Uterus (tissue), 4 donors: ENCODE data around the gene SASH1. TPM values are rescaled to one million over a fixed set of nuclear protein-coding genes. Genes with fewer than 3 reads are reported as not detected.

Experiments used
- DNase-seq, 2 donors: peaks; one replicate each; pipeline ENCODE4 v3.0.0-alpha.2; 2019 to 2020
- H3K27ac ChIP-seq, 2 donors: fragments of 200-600 bp; sonication (generic); 1 replicate in 1 of 2; 2 replicates in 1 of 2; pipeline ENCODE4 v1.5.1; 2016 to 2018
- H3K27me3 ChIP-seq, 2 donors: fragments of 200-600 bp; sonication (generic); one replicate each; pipeline ENCODE4 v1.5.1; 2018 to 2019; ENCODE audit warnings: control low read depth in 1 of 2
- H3K36me3 ChIP-seq, 2 donors: fragments of 200-600 bp; sonication (generic); one replicate each; pipeline ENCODE4 v1.5.1; 2019; ENCODE audit warnings: control low read depth in 1 of 2
- H3K4me1 ChIP-seq, 2 donors: fragments of 200-600 bp; sonication (generic); one replicate each; pipeline ENCODE4 v1.5.1; 2018 to 2019; ENCODE audit warnings: control low read depth in 1 of 2
- H3K4me3 ChIP-seq, 2 donors: fragments of 200-600 bp; sonication (generic); 1 replicate in 1 of 2; 2 replicates in 1 of 2; pipeline ENCODE4 v1.5.1; 2018 to 2019; ENCODE audit warnings: mild to moderate bottlenecking in 1 of 2
- H3K9me3 ChIP-seq, 2 donors: fragments of 200-600 bp; sonication (generic); one replicate each; pipeline ENCODE4 v1.5.1; 2019; ENCODE audit warnings: control low read depth in 1 of 2
- POLR2A ChIP-seq, 2 donors: fragments of 450-650 bp; IDR thresholded peaks; one replicate each; pipeline ENCODE4 v1.6.1; 2016; ENCODE audit warnings: antibody characterized with exemption in 2 of 2, mild to moderate bottlenecking in 1 of 2, moderate library complexity in 1 of 2
- intact Hi-C: fragments of 100-400 bp; cut with DNase I; formaldehyde crosslinking; loops from one replicate; pipeline ENCODE4 v1.15.1; 2023; ENCODE audit warnings: low total_unique reads
- total RNA-seq, 4 donors: library from RNA; depleted of rRNA in 3 of 4; stranded (reverse); fragments of >200 nt in 3 of 4; gene quantifications; one replicate each; pipeline versions ENCODE4 v1.1.0 to v1.2.4, GENCODE V29; 2014 to 2023
- TF ChIP-seq, protein P1 (sequence below), 4 experiments: fragments of 200-600 bp in 2 of 4; fragments of 450-650 bp in 2 of 4; sonication (generic) in 2 of 4; IDR thresholded peaks; one replicate each; pipeline ENCODE4 v1.5.1; 2016 to 2019; ENCODE audit warnings: antibody characterized with exemption in 4 of 4, mild to moderate bottlenecking in 2 of 4, moderate library complexity in 1 of 4
- donor health status: DM: yes; HTN: yes; CAD: no.

The SASH1 gene
- total RNA-seq, 4 donors from 2014 or later: 31.2 to 79.9 (median 54.3) TPM

DNA sequence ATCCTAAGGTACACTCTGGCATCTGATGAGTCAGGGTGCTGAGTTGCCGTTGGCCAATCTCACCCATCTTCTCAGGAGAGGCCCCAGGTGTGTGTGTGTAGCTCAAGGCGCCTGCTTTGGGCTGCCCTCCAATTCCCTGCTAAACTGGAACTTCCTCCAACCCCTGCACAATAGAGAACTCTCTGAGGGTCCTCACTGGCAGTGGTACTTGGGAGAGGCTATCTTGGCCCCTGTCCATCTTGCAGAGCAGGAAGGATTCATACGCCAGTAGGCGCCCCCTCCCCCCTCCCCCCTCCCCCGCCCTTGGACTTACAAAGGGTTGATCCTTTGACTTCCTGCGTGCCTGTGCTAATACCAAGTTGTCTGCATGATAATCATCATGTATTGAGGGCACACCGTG, 173.6 kb downstream of the SASH1 start:
- H3K27me3 ChIP-seq: no peaks in the 10 kb centered on the region
- peak overlapping the region; percentile 15 for H3K27ac ChIP-seq
- H3K4me3 ChIP-seq: no peak overlapping the region
- intact Hi-C loops: no loop called here
- no peaks in the 10 kb centered on the region for H3K36me3 ChIP-seq
- no peaks in the 10 kb centered on the region for H3K4me1 ChIP-seq
- no peaks in the 10 kb centered on the region for H3K9me3 ChIP-seq
- TF ChIP-seq, protein P1, sequence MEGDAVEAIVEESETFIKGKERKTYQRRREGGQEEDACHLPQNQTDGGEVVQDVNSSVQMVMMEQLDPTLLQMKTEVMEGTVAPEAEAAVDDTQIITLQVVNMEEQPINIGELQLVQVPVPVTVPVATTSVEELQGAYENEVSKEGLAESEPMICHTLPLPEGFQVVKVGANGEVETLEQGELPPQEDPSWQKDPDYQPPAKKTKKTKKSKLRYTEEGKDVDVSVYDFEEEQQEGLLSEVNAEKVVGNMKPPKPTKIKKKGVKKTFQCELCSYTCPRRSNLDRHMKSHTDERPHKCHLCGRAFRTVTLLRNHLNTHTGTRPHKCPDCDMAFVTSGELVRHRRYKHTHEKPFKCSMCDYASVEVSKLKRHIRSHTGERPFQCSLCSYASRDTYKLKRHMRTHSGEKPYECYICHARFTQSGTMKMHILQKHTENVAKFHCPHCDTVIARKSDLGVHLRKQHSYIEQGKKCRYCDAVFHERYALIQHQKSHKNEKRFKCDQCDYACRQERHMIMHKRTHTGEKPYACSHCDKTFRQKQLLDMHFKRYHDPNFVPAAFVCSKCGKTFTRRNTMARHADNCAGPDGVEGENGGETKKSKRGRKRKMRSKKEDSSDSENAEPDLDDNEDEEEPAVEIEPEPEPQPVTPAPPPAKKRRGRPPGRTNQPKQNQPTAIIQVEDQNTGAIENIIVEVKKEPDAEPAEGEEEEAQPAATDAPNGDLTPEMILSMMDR (IDR thresholded peaks at IDR 0.05): no peak
- no peak for TF ChIP-seq POLR2A (IDR thresholded peaks at IDR 0.05)
- no peak for DNase-seq

DNA sequence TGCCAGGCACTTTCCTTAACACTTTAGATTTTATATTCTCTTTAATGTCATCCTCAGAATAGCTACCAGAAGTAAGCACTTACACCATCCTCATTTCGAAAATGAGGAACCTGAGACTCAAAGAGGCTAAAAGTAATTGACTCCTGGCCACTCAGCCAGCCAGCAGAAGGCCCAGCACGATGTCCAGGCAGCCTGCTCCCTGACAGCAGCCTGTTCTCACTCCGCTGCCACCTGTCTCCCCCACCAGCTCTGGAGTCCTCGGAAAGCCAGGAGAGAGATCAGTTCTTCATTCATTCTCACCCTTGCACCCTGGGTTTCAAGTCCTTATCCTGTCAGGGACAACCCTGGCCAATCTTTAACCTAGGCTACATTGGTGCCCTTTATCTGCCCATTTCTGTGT, 174.0 kb downstream of the SASH1 start:
- Histone ChIP-seq H3K9me3 (no peaks in the 10 kb centered on the region), H3K36me3 (no peaks in the 10 kb centered on the region), H3K4me1 (no peaks in the 10 kb centered on the region), H3K27me3 (no peaks in the 10 kb centered on the region), H3K27ac (peak overlapping the region in 1 of 2 donors; percentile 15), H3K4me3 (no peak overlapping the region)
- no peak for TF ChIP-seq POLR2A (IDR thresholded peaks at IDR 0.05)
- TF ChIP-seq, protein P1 (IDR thresholded peaks at IDR 0.05): no peak
- no peak for DNase-seq
- intact Hi-C loops: no loop called here

DNA sequence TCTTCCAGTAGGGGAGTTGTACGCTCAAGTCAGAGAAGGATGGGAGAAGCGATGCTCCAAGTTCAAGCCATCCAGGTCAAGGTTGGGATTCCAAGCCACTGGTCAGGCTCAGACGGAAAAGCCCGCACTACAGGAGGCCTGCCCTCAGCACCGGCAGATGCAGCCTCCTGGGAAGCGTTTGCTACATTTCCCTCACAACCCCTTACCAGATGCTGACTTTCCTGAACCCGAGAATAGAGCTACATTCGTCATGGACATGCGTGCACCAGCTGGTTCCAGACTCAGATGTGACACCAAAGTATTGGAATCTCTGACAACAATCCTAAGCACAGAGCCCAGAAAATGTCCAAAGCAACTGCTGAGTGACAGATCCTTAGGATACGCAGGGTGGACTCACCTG, 174.8 kb downstream of the SASH1 start:
- peak overlapping the region in 1 of 2 donors; percentile 56 for H3K27ac ChIP-seq

DNA sequence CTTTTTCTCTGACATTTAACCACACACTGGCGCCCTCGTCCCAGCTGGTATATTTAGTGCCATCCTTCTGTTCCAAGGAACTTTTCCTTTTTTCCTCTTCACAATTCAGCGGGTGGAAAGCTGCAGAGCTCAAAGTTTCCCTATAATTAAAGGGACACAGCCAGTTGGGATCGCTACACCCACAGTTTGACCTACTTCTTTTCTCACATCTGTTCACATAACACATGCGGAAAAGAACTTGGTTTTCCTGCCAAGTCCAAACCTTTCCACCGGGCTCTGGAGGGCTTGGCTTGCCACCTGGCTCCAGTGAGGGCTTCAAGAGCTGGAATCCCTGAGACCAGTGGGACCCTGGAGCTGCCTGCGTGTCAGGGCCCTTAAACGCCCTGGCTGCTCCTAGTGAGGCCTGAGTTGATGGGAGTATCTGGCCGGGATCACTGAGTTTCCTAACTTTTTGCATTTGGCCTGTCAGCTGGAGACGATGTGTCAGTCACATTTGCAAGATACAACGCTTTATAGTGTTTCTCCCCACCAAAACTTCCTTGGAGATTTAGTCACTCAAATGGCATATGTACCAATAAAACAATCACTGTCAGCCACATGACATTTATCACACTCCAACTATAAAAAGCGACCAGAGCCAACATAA, 176.0 kb downstream of the SASH1 start:
- peak in 1 of 2 donors; percentile 52 for DNase-seq
- H3K36me3 ChIP-seq: no peaks in the 10 kb centered on the region
- no peak for TF ChIP-seq POLR2A (IDR thresholded peaks at IDR 0.05)

More for the DNA sequence above, 174.8 kb downstream of the SASH1 start:
- intact Hi-C loops: no loop called here
- H3K4me1 ChIP-seq: no peaks in the 10 kb centered on the region
- TF ChIP-seq, protein P1 (IDR thresholded peaks at IDR 0.05): no peak
- TF ChIP-seq POLR2A (IDR thresholded peaks at IDR 0.05): no peak
- no peak for DNase-seq
- no peaks in the 10 kb centered on the region for H3K36me3 ChIP-seq
- H3K27me3 ChIP-seq: no peaks in the 10 kb centered on the region
- H3K9me3 ChIP-seq: no peaks in the 10 kb centered on the region
- no peak overlapping the region for H3K4me3 ChIP-seq

DNA sequence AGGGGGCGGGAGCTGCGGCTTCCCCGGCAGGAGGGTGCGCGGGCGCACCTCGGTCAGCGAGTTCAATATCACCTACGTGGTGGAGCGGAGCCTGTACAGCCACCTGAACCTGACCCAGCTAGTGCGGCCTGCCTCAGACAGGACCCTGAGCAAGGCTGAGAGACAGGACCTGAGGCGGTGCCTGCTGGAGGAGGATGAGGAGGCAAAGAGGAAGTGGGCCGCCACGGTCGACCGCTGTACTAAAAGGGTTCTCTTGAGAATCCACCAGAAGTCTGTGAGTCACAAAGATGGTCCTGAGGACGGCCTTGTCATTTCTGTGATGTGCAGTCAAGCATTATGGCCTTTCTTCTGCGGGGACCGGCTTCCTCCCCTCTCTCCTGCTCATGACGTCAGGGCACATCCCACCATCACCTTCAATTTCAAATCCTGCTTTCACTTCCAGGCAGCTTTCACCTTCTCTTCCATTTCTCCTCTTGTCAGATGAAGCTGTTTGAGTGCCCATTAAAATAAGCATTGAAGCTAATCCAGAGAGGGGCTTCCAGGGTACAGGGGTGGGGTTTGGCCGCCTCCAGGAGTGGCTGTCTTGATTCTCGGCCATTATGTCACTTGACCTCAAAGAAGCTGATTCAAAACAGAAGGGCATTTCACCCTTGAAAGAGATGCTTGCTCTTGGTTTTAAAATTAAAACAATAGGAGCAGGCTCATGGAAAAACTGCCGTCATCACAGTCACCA, 177.6 kb downstream of the SASH1 start:
- no peak for TF ChIP-seq POLR2A (IDR thresholded peaks at IDR 0.05)
- DNase-seq: no peak
- H3K4me1 ChIP-seq: no peaks in the 10 kb centered on the region
- no peaks in the 10 kb centered on the region for H3K9me3 ChIP-seq
- peak overlapping the region; percentile 56 to 66 for H3K27ac ChIP-seq
- H3K27me3 ChIP-seq: no peaks in the 10 kb centered on the region
- H3K4me3 ChIP-seq: no peak overlapping the region
- H3K36me3 ChIP-seq: no peaks in the 10 kb centered on the region
- intact Hi-C loops: no loop called here

More for the DNA sequence above, 176.0 kb downstream of the SASH1 start:
- no peaks in the 10 kb centered on the region for H3K9me3 ChIP-seq
- H3K27ac ChIP-seq: peak overlapping the region; percentile 56 to 66
- no peaks in the 10 kb centered on the region for H3K27me3 ChIP-seq
- no peak overlapping the region for H3K4me3 ChIP-seq
- intact Hi-C loops: no loop called here
- H3K4me1 ChIP-seq: no peaks in the 10 kb centered on the region

DNA sequence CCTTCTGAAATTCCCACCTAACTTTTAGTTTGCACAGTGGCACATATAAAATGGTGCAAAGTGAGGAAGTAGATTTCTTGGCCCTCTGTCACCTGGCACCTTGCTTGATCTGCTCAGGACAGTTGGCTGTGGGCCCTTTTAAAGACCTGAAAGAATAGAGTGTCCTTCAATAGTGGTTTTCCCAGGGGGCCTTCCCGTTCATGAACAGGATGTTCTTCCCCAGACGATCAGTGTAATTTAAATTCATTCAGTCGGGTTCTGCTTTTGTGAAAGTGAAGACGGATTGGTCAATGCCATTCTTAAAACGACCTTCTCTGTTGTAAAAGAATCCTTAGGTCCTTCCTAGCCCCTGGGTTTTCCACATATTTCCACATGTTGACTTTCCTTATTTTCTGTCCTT, 178.5 kb downstream of the SASH1 start:
- H3K36me3 ChIP-seq: no peaks in the 10 kb centered on the region
- peak overlapping the region; percentile 56 to 66 for H3K27ac ChIP-seq
- H3K4me3 ChIP-seq: no peak overlapping the region
- H3K9me3 ChIP-seq: no peaks in the 10 kb centered on the region
- intact Hi-C loops: no loop called here
- H3K27me3 ChIP-seq: no peaks in the 10 kb centered on the region
- DNase-seq: no peak
- no peaks in the 10 kb centered on the region for H3K4me1 ChIP-seq
- TF ChIP-seq, protein P1 (IDR thresholded peaks at IDR 0.05): no peak
